IMR-90 (cell line): ENCODE data around the gene OR10A3. TPM values are rescaled to one million over a fixed set of nuclear protein-coding genes. Genes with fewer than 3 reads are reported as not detected.

Experiments
- ATAC-seq: fragments of 200-7000 bp; cut with Tn5 transposase; 2 replicates; pipeline ENCODE4 v1.9.1; 2020; ENCODE audit warnings: low read depth, mild to moderate bottlenecking, moderate library complexity
- BruUV-seq: library from RNA; stranded (reverse); fragments of 400-500 nt; replicated peaks from 2 replicates; lab custom pipeline; 2021; lab: Mats Ljungman, UMichigan
- CTCF ChIA-PET: fragments of 300-600 bp; formaldehyde crosslinking; extraction: SDS; loops from one replicate; lab custom pipeline; 2021; ENCODE audit warnings: antibody characterized with exemption; lab: Yijun Ruan, JAX
- POLR2A ChIA-PET: fragments of 300-600 bp; sonication (Branson Sonifier 250); formaldehyde crosslinking; loops from one replicate; lab custom pipeline; 2022; ENCODE audit warnings: antibody characterized with exemption; ENCODE audit not compliant: unreplicated experiment; lab: Charles Lee
- DNase-seq: peaks from one replicate; pipeline ENCODE4 v3.0.0; 2013
- H2AFZ ChIP-seq: replicated peaks from 2 replicates; pipeline ENCODE3; 2013; ENCODE audit warnings: low read length, mild to moderate bottlenecking; ENCODE audit not compliant: poor library complexity
- H2AK5ac ChIP-seq: 2 replicates; pipeline ENCODE4 v1.6.1; 2013; ENCODE audit warnings: low read depth, low read length, inconsistent platforms
- H2AK9ac ChIP-seq: replicated peaks from 2 replicates; pipeline ENCODE3; 2013; ENCODE audit warnings: mild to moderate bottlenecking, low read depth, low read length, moderate library complexity; ENCODE audit not compliant: poor library complexity
- H2BK120ac ChIP-seq: 2 replicates; pipeline ENCODE4 v1.6.1; 2013; ENCODE audit warnings: low read depth, low read length, inconsistent platforms
- H2BK15ac ChIP-seq: 3 replicates; pipeline ENCODE4 v1.6.1; 2013; ENCODE audit warnings: low read depth, low read length, inconsistent platforms
- H2BK20ac ChIP-seq: 2 replicates; pipeline ENCODE4 v1.6.1; 2013; ENCODE audit warnings: low read depth, mild to moderate bottlenecking, inconsistent platforms, low read length, moderate library complexity
- H2BK5ac ChIP-seq: 2 replicates; pipeline ENCODE4 v1.6.1; 2013; ENCODE audit warnings: mild to moderate bottlenecking, low read depth, low read length, inconsistent platforms; ENCODE audit not compliant: poor library complexity, severe bottlenecking
- H3K14ac ChIP-seq: replicated peaks from 2 replicates; pipeline ENCODE4 v1.6.1; 2013; ENCODE audit warnings: low read depth, low read length, inconsistent platforms
- H3K18ac ChIP-seq: 2 replicates; pipeline ENCODE4 v1.6.1; 2013; ENCODE audit warnings: low read depth, low read length, control low read depth
- H3K23ac ChIP-seq: 2 replicates; pipeline ENCODE4 v1.6.1; 2013; ENCODE audit warnings: low read depth, low read length, inconsistent platforms
- H3K27ac ChIP-seq: 2 replicates; pipeline ENCODE4 v1.5.1; 2013; ENCODE audit warnings: mild to moderate bottlenecking, control low read depth, low read length; ENCODE audit not compliant: insufficient read depth
- H3K27me3 ChIP-seq: 2 replicates; pipeline ENCODE4 v1.6.1; 2013; ENCODE audit warnings: low read length; ENCODE audit not compliant: control insufficient read depth, insufficient read depth
- H3K36me3 ChIP-seq: 2 replicates; pipeline ENCODE4 v1.6.1; 2013; ENCODE audit warnings: low read length, mixed read lengths; ENCODE audit not compliant: control insufficient read depth, insufficient read depth
- H3K4ac ChIP-seq: 2 replicates; pipeline ENCODE4 v1.6.1; 2013; ENCODE audit warnings: low read depth, low read length, inconsistent platforms
- H3K4me1 ChIP-seq: 2 replicates; pipeline ENCODE4 v1.6.1; 2013; ENCODE audit warnings: low read length, mixed read lengths; ENCODE audit not compliant: control insufficient read depth, insufficient read depth
- H3K4me2 ChIP-seq: 2 replicates; pipeline ENCODE4 v1.6.1; 2013; ENCODE audit warnings: low read depth, mild to moderate bottlenecking, control low read depth, low read length, moderate library complexity
- H3K4me3 ChIP-seq: 2 replicates; pipeline ENCODE4 v1.5.1; 2013; ENCODE audit warnings: low read depth, mild to moderate bottlenecking, control low read depth, low read length, moderate library complexity; ENCODE audit not compliant: insufficient read depth
- H3K56ac ChIP-seq: 2 replicates; pipeline ENCODE4 v1.6.1; 2013; ENCODE audit warnings: low read length, inconsistent platforms; ENCODE audit not compliant: insufficient read depth; ENCODE audit errors: extremely low read depth
- H3K79me1 ChIP-seq, 2 experiments: 2 replicates each; pipeline ENCODE4 v1.6.1; 2013; ENCODE audit warnings: low read length in 2 of 2, inconsistent platforms in 1 of 2, low read depth in 1 of 2
- H3K9ac ChIP-seq: 2 replicates; pipeline ENCODE4 v1.6.1; 2013; ENCODE audit warnings: low read depth, low read length, control low read depth
- H3K9me1 ChIP-seq: 2 replicates; pipeline ENCODE4 v1.6.1; 2013; ENCODE audit warnings: low read length, inconsistent platforms; ENCODE audit not compliant: insufficient read depth
- H3K9me3 ChIP-seq: 2 replicates; pipeline ENCODE4 v1.6.1; 2013; ENCODE audit warnings: low read length; ENCODE audit not compliant: control insufficient read depth, insufficient read depth
- H4K20me1 ChIP-seq: 2 replicates; pipeline ENCODE4 v1.6.1; 2013; ENCODE audit warnings: low read length, inconsistent platforms; ENCODE audit not compliant: insufficient read depth
- H4K5ac ChIP-seq: 2 replicates; pipeline ENCODE4 v1.6.1; 2013; ENCODE audit warnings: mild to moderate bottlenecking, low read depth, low read length, control low read depth
- H4K8ac ChIP-seq, 2 experiments: 2 replicates each; pipeline ENCODE4 v1.6.1; 2013; ENCODE audit warnings: low read depth in 2 of 2, low read length in 2 of 2, control low read depth in 1 of 2, inconsistent platforms in 1 of 2
- H4K91ac ChIP-seq: 2 replicates; pipeline ENCODE4 v1.6.1; 2013; ENCODE audit warnings: low read depth, low read length, inconsistent platforms; ENCODE audit not compliant: insufficient read depth
- BHLHE40 ChIP-seq: fragments of 150-350 bp; IDR thresholded peaks from 2 replicates; pipeline ENCODE4 v1.6.1; 2016; ENCODE audit warnings: mild to moderate bottlenecking, low read depth, low read length
- CHD1 ChIP-seq: IDR thresholded peaks from 2 replicates; pipeline ENCODE4 v1.6.1; 2012; ENCODE audit warnings: low read depth, low read length, improper control_type of control experiment
- ELK1 ChIP-seq: fragments of 150-350 bp; IDR thresholded peaks from 2 replicates; pipeline ENCODE4 v1.6.1; 2016; ENCODE audit warnings: low read depth, mild to moderate bottlenecking, low read length, moderate library complexity, borderline replicate concordance
- FOS ChIP-seq: fragments of 150-350 bp; IDR thresholded peaks from 2 replicates; pipeline ENCODE4 v1.6.1; 2016; ENCODE audit warnings: low read depth, low read length
- MAFK ChIP-seq: IDR thresholded peaks from 2 replicates; pipeline ENCODE4 v1.6.1; 2012; ENCODE audit warnings: low read depth, low read length, improper control_type of control experiment
- MAZ ChIP-seq: IDR thresholded peaks from 2 replicates; pipeline ENCODE4 v1.6.1; 2012; ENCODE audit warnings: low read depth, mild to moderate bottlenecking, low read length, improper control_type of control experiment, moderate library complexity, borderline replicate concordance
- MXI1 ChIP-seq: IDR thresholded peaks from 2 replicates; pipeline ENCODE4 v1.6.1; 2012; ENCODE audit warnings: low read depth, mild to moderate bottlenecking, low read length, moderate library complexity, borderline replicate concordance
- NFE2L2 ChIP-seq: fragments of 150-350 bp; IDR thresholded peaks from 2 replicates; pipeline ENCODE4 v1.6.1; 2016; ENCODE audit warnings: low read depth, mild to moderate bottlenecking, low read length
- RFX5 ChIP-seq: IDR thresholded peaks from 2 replicates; pipeline ENCODE4 v1.8.0; 2012; ENCODE audit warnings: low read depth, mild to moderate bottlenecking, low read length, moderate library complexity
- SMC3 ChIP-seq: fragments of 150-350 bp; IDR thresholded peaks from 2 replicates; pipeline ENCODE4 v1.6.1; 2016; ENCODE audit warnings: low read depth, mild to moderate bottlenecking, antibody characterized with exemption, low read length, moderate library complexity
- USF2 ChIP-seq: fragments of 150-350 bp; IDR thresholded peaks from 2 replicates; pipeline ENCODE4 v1.6.1; 2017; ENCODE audit warnings: mild to moderate bottlenecking, antibody characterized with exemption, low read length, low read depth
- WGBS, 2 experiments: methylation state at CpG; one replicate each; pipeline versions ENCODE4 v1.1.5 to v1.1.7; 2013; ENCODE audit warnings: missing lambda C conversion rate in 2 of 2; ENCODE audit not compliant: insufficient read length in 1 of 2; ENCODE audit errors: extremely low coverage in 2 of 2; 5-methylcytosine and 5-hydroxymethylcytosine counted together
- dilution Hi-C: fragments of 300-500 bp; cut with HindIII; formaldehyde crosslinking; loops from one replicate; pipeline ENCODE4 v1.14.3; 2018; ENCODE audit warnings: low sequenced_read_pairs; ENCODE audit not compliant: unreplicated experiment
- in situ Hi-C: fragments of 300-500 bp; cut with MboI; formaldehyde crosslinking; loops from 3 replicates; pipeline ENCODE4 v1.14.3; 2019; ENCODE audit warnings: low sequenced_read_pairs, inconsistent platforms, mixed read lengths
- intact Hi-C: fragments of 100-400 bp; cut with micrococcal nuclease; formaldehyde crosslinking; loops from 2 replicates; pipeline ENCODE4 v1.10.0; 2022
- polyA plus RNA-seq, 3 experiments: library from polyadenylated mRNA; depleted of rRNA; stranded (reverse); fragments of >200 nt; gene quantifications; 2 replicates each; pipeline ENCODE4 v1.2.3, GENCODE V29; 2012; ENCODE audit warnings: low replicate concordance in 1 of 3
- total RNA-seq: library from RNA; depleted of rRNA; stranded (reverse); fragments of >200 nt; gene quantifications from 2 replicates; pipeline ENCODE4 v1.2.3, GENCODE V29; 2012
- TF ChIP-seq, protein P1 (sequence below): conservative IDR thresholded peaks from 2 replicates; pipeline ENCODE4 v1.5.1; 2012; ENCODE audit warnings: mild to moderate bottlenecking, low read depth, low read length, improper control_type of control experiment

Gene OR10A3
- total and polyA plus RNA-seq, 2 of the 4 experiments (the other 2 are of a cell fraction): 0.03 TPM; not detected in 1

DNA sequence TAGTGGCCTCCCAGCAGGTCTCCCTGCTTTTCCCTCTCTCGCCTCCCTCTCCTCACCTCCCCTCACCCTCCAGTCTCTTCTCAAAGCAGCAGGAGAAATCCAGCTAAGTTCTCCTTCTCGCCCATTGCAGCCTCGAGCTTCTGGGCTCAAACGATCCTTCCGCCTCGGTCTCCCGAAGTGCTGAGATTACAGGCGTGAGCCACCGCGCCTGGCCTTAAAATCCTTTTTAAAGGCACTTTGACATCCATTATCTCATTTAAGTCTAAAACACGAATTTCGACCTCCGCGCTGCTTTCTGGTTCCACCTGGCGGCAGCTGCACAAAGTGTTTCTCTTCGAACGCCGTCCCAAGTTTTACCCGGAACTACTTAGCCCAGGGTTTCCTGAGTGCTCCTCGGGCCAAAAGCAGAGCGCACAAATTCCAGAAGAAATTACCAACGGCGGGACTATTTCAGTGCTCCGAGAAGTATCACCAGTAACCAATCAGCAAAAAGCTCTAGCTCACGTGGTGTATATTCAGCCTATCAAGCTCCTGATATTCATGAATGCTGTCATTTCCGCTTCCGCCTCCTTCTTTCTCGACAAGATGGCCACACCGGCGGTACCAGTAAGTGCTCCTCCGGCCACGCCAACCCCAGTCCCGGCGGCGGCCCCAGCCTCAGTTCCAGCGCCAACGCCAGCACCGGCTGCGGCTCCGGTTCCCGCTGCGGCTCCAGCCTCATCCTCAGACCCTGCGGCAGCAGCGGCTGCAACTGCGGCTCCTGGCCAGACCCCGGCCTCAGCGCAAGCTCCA lies 45.5 kb upstream of the OR10A3 start, which contains the start of gene EIF3F:
Gene EIF3F, plus strand, starts transcription at position 570 of the 792 bp plus-strand sequence. Its CDS starts 16 bp downstream, at position 586.
- 1% methylated on average over 24 of the region's 47 CpGs; no CpG with 5 or more reads in 1 of the 2 experiments for WGBS, 2 experiments
- Histone ChIP-seq H3K18ac (peak within 1 kb of the TSS; percentile 73), H3K4me3 (peak within 1 kb of the TSS; percentile 97), H3K9me1 (no peaks in the 10 kb centered on the region), H3K27me3 (no peaks in the 10 kb centered on the region), H2BK5ac (peak within 1 kb of the TSS; percentile 85), H3K9me3 (no peaks in the 10 kb centered on the region), H4K91ac (peak within 1 kb of the TSS; percentile 95), H3K4ac (peak within 1 kb of the TSS; percentile 71), H3K14ac (peak within 1 kb of the TSS; percentile 85), H4K20me1 (0 out of 2 replicates have a peak, but pooled peaks cover 6% of the 10 kb centered on the region), H3K23ac (peak within 1 kb of the TSS; percentile 83), H2AFZ (peak within 1 kb of the TSS; percentile 90), H2BK20ac (peak within 1 kb of the TSS; percentile 63), H2BK15ac (peak within 1 kb of the TSS; percentile 81), H3K9ac (peak within 1 kb of the TSS; percentile 78), H2AK5ac (no peak within 1 kb of the TSS; the same call in 1 of the 2 replicates), H4K5ac (peak within 1 kb of the TSS; percentile 88), H3K56ac (peak within 1 kb of the TSS; percentile 41), H3K27ac (peak within 1 kb of the TSS; percentile 81), H3K4me1 (peaks cover 7% of the 10 kb centered on the region), H2BK120ac (peak within 1 kb of the TSS; percentile 96), H3K36me3 (peaks cover 6% of the 10 kb centered on the region), H3K79me1 (peaks cover 22 to 36% of the 10 kb centered on the region in 2 experiments), H4K8ac (peak within 1 kb of the TSS; percentile 61 to 93), H3K4me2 (peak within 1 kb of the TSS; percentile 100), H2AK9ac (peak within 1 kb of the TSS; percentile 65)
- ATAC-seq: peak; percentile 98
- ChIA-PET CTCF (interaction anchor here (0.5 to 3.2 kb wide), 23 partner anchors 10 to 292 kb away, joined by 3 to 79 read pairs (median 6); partner anchors contain the start of gene NLRP10), POLR2A (interaction anchor here (0.7 to 1.7 kb wide), 4 partner anchors 13 to 94 kb away, joined by 5 to 9 read pairs (median 5); no protein-coding TSS in a partner anchor)
- DNase-seq: peak; percentile 100
- in situ Hi-C loops (loop anchor here (25.0 kb wide), 1 partner anchor 425 kb away; no protein-coding TSS in a partner anchor), dilution Hi-C loops (no loop called here), intact Hi-C loops (loop anchor here (1.0 to 5.0 kb wide), 4 partner anchors 82 to 414 kb away; no protein-coding TSS in a partner anchor)
- no TSS peak for BruUV-seq
- TF ChIP-seq MAFK (no peak), MXI1 (no peak; the same call in 1 of the 2 replicates), RFX5 (no peak), ELK1 (no peak), BHLHE40 (peak; percentile 26; the same call in 1 of the 2 replicates), SMC3 (peak; percentile 99), NFE2L2 (no peak), FOS (peak; percentile 35; the same call in 1 of the 2 replicates), USF2 (peak; percentile 99), MAZ (no peak; the same call in 1 of the 2 replicates), CHD1 (peak; percentile 88; the same call in 1 of the 2 replicates)
- TF ChIP-seq, protein P1, sequence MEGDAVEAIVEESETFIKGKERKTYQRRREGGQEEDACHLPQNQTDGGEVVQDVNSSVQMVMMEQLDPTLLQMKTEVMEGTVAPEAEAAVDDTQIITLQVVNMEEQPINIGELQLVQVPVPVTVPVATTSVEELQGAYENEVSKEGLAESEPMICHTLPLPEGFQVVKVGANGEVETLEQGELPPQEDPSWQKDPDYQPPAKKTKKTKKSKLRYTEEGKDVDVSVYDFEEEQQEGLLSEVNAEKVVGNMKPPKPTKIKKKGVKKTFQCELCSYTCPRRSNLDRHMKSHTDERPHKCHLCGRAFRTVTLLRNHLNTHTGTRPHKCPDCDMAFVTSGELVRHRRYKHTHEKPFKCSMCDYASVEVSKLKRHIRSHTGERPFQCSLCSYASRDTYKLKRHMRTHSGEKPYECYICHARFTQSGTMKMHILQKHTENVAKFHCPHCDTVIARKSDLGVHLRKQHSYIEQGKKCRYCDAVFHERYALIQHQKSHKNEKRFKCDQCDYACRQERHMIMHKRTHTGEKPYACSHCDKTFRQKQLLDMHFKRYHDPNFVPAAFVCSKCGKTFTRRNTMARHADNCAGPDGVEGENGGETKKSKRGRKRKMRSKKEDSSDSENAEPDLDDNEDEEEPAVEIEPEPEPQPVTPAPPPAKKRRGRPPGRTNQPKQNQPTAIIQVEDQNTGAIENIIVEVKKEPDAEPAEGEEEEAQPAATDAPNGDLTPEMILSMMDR: peak; percentile 96
